Keratinocyte (primary cell): ENCODE data around the gene TRIM54. TPM values are rescaled to one million over a fixed set of nuclear protein-coding genes. Genes with fewer than 3 reads are reported as not detected.

Experiments used
- DNase-seq: peaks from one replicate; pipeline ENCODE4 v3.0.0-alpha.2; 2011; ENCODE audit warnings: low read depth, missing footprints, low spot score
- FAIRE-seq: peaks from 2 replicates; lab custom pipeline; 2011; peaks lifted over from hg19 to GRCh38; lab: Jason Lieb, UNC
- H2AFZ ChIP-seq: 2 replicates; pipeline ENCODE4 v1.6.0; 2012; ENCODE audit warnings: low read length, control low read depth, inconsistent platforms; ENCODE audit not compliant: control insufficient read depth
- H3K27ac ChIP-seq: 2 replicates; pipeline ENCODE4 v1.5.1; 2011; ENCODE audit warnings: low read length; ENCODE audit not compliant: control insufficient read depth, insufficient read depth
- H3K27me3 ChIP-seq: 3 replicates; pipeline ENCODE4 v1.6.0; 2011; ENCODE audit warnings: low read length; ENCODE audit not compliant: control insufficient read depth, insufficient read depth; ENCODE audit errors: extremely low read depth
- H3K36me3 ChIP-seq, 2 experiments: 2 replicates in 1 of 2; 3 replicates in 1 of 2; pipeline ENCODE4 v1.5.1; 2011; ENCODE audit warnings: low read length in 2 of 2, mild to moderate bottlenecking in 1 of 2; ENCODE audit not compliant: control insufficient read depth in 2 of 2, insufficient read depth in 2 of 2; ENCODE audit errors: extremely low read depth in 1 of 2
- H3K4me1 ChIP-seq: 3 replicates; pipeline ENCODE4 v1.5.1; 2011; ENCODE audit warnings: low read length; ENCODE audit not compliant: control insufficient read depth, insufficient read depth; ENCODE audit errors: extremely low read depth
- H3K4me2 ChIP-seq: 3 replicates; pipeline ENCODE4 v1.6.0; 2011; ENCODE audit warnings: low read depth, low read length; ENCODE audit not compliant: control insufficient read depth, insufficient read depth; ENCODE audit errors: extremely low read depth
- H3K4me3 ChIP-seq, 3 experiments: fragments of 200-600 bp in 1 of 3; sonication (generic) in 1 of 3; 2 replicates in 2 of 3; 3 replicates in 1 of 3; pipeline ENCODE4 v1.5.1; 2011 to 2016; ENCODE audit warnings: low read length in 3 of 3, mild to moderate bottlenecking in 3 of 3, control low read depth in 2 of 3, inconsistent platforms in 1 of 3, low read depth in 1 of 3, mixed read lengths in 1 of 3, mixed run types in 1 of 3, moderate library complexity in 1 of 3; ENCODE audit not compliant: control insufficient read depth in 2 of 3, insufficient read depth in 2 of 3; ENCODE audit errors: extremely low read depth in 1 of 3
- H3K79me2 ChIP-seq: 2 replicates; pipeline ENCODE4 v1.6.0; 2012; ENCODE audit warnings: low read length; ENCODE audit not compliant: control insufficient read depth, insufficient read depth
- H3K9ac ChIP-seq: 3 replicates; pipeline ENCODE4 v1.6.0; 2011; ENCODE audit warnings: low read length; ENCODE audit not compliant: control insufficient read depth, insufficient read depth; ENCODE audit errors: extremely low read depth
- H3K9me1 ChIP-seq: 3 replicates; pipeline ENCODE4 v1.6.0; 2011; ENCODE audit warnings: low read length; ENCODE audit not compliant: control insufficient read depth, insufficient read depth; ENCODE audit errors: extremely low read depth
- H3K9me3 ChIP-seq: 2 replicates; pipeline ENCODE4 v1.5.1; 2012; ENCODE audit warnings: low read depth, low read length; ENCODE audit not compliant: control insufficient read depth
- H4K20me1 ChIP-seq: 3 replicates; pipeline ENCODE4 v1.6.0; 2011; ENCODE audit warnings: low read length; ENCODE audit not compliant: control insufficient read depth, insufficient read depth; ENCODE audit errors: extremely low read depth
- EZH2 ChIP-seq: IDR thresholded peaks from one replicate; pipeline ENCODE4 v1.6.1; 2012; ENCODE audit warnings: inconsistent platforms, mild to moderate bottlenecking, low read length, moderate library complexity
- dilution Hi-C: fragments of 300-500 bp; cut with MboI; formaldehyde crosslinking; loops from one replicate; pipeline ENCODE4 v1.7.0; 2020; ENCODE audit warnings: low sequenced_read_pairs; ENCODE audit not compliant: extremely low pct_ligation_motif_present
- polyA plus RNA-seq, 5 experiments: library from polyadenylated mRNA; depleted of rRNA in 3 of 5; stranded (reverse) in 3 of 5; stranded (forward) in 1 of 5; unstranded in 1 of 5; fragments of >200 nt; gene quantifications; 1 replicate in 1 of 5; 2 replicates in 3 of 5; 3 replicates in 1 of 5; pipeline versions ENCODE4 v1.2.1 to v1.2.3, GENCODE V29; 2011 to 2012; ENCODE audit warnings: missing spikeins in 2 of 5, low read depth in 1 of 5, low replicate concordance in 1 of 5
- TF ChIP-seq, protein P1 (sequence below), 3 experiments: IDR thresholded peaks in 1 of 3; conservative IDR thresholded peaks in 1 of 3; optimal IDR thresholded peaks in 1 of 3; 2 replicates in 2 of 3; 3 replicates in 1 of 3; pipeline versions ENCODE3 to v1.5.1; 2011; ENCODE audit warnings: low read length in 3 of 3, mild to moderate bottlenecking in 3 of 3, moderate library complexity in 2 of 3, control low read depth in 1 of 3, inconsistent platforms in 1 of 3; ENCODE audit not compliant: insufficient read depth in 2 of 3; ENCODE audit errors: extremely low read depth in 1 of 3

Gene TRIM54
- polyA plus RNA-seq, 1 donor (not counting 4 experiments of a cell fraction or from before 2014, with no cell fraction given): not detected

DNA sequence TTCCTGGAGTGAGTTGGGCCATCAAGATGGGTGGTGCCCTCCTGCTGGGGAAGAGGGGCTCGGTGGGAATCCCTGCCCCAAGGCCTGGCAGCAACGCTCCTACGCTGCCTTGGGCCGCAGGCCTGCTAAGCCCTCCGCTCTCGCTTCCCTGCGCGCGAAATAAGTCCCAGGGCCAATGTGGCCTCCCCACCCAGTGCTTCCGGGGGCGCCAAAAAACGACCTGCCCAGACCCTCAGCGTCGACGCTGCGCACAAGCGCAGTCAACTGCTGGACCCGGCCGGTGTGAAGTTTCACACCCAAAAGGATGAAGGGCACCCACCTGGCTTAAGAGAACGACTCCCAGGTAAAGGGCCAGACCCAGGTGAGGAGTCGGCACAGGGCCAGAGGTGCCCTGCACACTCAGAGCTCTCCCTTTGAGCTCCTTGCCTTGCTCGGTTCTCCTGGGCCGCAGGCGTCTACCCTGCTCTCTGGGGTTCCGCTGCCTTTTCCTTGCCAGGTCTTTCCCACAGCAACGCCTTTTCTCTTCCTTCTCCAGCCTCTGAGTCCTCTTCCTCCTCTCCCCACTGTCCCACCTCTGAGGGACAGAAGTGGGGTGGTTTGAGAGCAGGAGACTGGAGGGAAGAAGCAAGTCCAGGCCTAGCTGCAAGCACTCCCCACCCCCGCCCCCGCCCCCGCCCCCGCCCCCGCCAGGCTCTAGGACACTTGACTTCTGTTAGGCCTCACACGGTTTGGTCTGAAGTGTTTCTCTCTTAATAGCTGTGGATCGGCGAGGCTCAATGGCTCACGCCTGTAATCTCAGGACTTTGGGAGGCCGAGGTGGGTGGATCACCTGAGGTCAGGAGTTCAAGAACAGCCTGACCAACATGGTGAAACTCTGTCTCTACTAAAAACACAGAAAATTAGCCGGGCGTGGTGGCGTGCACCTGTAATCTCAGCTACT is 6.7 kb upstream of the TRIM54 start, which contains the start of gene DNAJC5G:
Gene DNAJC5G (plus strand): TSS at position 223 of the 940 bp plus-strand sequence. CDS start 1,296 bp downstream, outside the sequence.
- dilution Hi-C loops: no loop called here
- FAIRE-seq: no peak
- no peak within 1 kb of the TSS for H3K4me2 ChIP-seq
- no peak for TF ChIP-seq EZH2
- TF ChIP-seq, protein P1, sequence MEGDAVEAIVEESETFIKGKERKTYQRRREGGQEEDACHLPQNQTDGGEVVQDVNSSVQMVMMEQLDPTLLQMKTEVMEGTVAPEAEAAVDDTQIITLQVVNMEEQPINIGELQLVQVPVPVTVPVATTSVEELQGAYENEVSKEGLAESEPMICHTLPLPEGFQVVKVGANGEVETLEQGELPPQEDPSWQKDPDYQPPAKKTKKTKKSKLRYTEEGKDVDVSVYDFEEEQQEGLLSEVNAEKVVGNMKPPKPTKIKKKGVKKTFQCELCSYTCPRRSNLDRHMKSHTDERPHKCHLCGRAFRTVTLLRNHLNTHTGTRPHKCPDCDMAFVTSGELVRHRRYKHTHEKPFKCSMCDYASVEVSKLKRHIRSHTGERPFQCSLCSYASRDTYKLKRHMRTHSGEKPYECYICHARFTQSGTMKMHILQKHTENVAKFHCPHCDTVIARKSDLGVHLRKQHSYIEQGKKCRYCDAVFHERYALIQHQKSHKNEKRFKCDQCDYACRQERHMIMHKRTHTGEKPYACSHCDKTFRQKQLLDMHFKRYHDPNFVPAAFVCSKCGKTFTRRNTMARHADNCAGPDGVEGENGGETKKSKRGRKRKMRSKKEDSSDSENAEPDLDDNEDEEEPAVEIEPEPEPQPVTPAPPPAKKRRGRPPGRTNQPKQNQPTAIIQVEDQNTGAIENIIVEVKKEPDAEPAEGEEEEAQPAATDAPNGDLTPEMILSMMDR (optimal IDR thresholded peaks at IDR 0.05 in 1 of 3, IDR thresholded peaks at IDR 0.05 in 1 of 3, conservative IDR thresholded peaks at IDR 0.05 in 1 of 3; ENCODE audit: extremely low read depth in 1 of 3, insufficient read depth in 2 of 3, low read length in 3 of 3): no peak
- no peak within 1 kb of the TSS for H3K4me3 ChIP-seq
- H3K9me3 ChIP-seq: no peaks in the 10 kb centered on the region
- no peak within 1 kb of the TSS for H3K27ac ChIP-seq
- no peaks in the 10 kb centered on the region for H3K36me3 ChIP-seq
- H2AFZ ChIP-seq: no peak within 1 kb of the TSS
- H3K9me1 ChIP-seq: no peaks in the 10 kb centered on the region
- DNase-seq: no peak
- H3K4me1 ChIP-seq: no peaks in the 10 kb centered on the region
- no peaks in the 10 kb centered on the region for H3K79me2 ChIP-seq
- H3K27me3 ChIP-seq: peaks cover 4% of the 10 kb centered on the region
- no peak within 1 kb of the TSS for H3K9ac ChIP-seq
- no peaks in the 10 kb centered on the region for H4K20me1 ChIP-seq

GRCh38 chr2:27278010-27278409 is 4.2 kb upstream of the TRIM54 start:
- Histone ChIP-seq H2AFZ (no peak overlapping the region), H3K27me3 (peaks cover 13% of the 10 kb centered on the region)
- TF ChIP-seq, protein P1 (optimal IDR thresholded peaks at IDR 0.05 in 1 of 3, IDR thresholded peaks at IDR 0.05 in 1 of 3, conservative IDR thresholded peaks at IDR 0.05 in 1 of 3; ENCODE audit: extremely low read depth in 1 of 3, insufficient read depth in 2 of 3, low read length in 3 of 3): no peak
- no peak for TF ChIP-seq EZH2

More at GRCh38 chr2:27278010-27278409, 4.2 kb upstream of the TRIM54 start:
- Histone ChIP-seq H3K27ac (no peak overlapping the region), H3K4me2 (no peak overlapping the region), H3K9me3 (no peaks in the 10 kb centered on the region), H3K79me2 (no peaks in the 10 kb centered on the region), H3K4me3 (no peak overlapping the region), H3K9ac (no peak overlapping the region), H3K9me1 (no peaks in the 10 kb centered on the region), H3K4me1 (no peaks in the 10 kb centered on the region), H3K36me3 (no peaks in the 10 kb centered on the region), H4K20me1 (no peaks in the 10 kb centered on the region)
- dilution Hi-C loops: no loop called here
- DNase-seq (no peak), FAIRE-seq (no peak)
